HepG2 (cell line): ENCODE data around the gene CDH2. TPM values are rescaled to one million over a fixed set of nuclear protein-coding genes. Genes with fewer than 3 reads are reported as not detected.

Source experiments
- ATAC-seq: fragments of 200-7000 bp; cut with Tn5 transposase; 3 replicates; pipeline ENCODE4 v1.9.1; 2020; ENCODE audit warnings: mild to moderate bottlenecking, moderate library complexity
- BruUV-seq: library from RNA; stranded (reverse); fragments of 400-500 nt; replicated peaks from 2 replicates; lab custom pipeline; 2021; lab: Mats Ljungman, UMichigan
- CTCF ChIA-PET: fragments of 300-600 bp; formaldehyde crosslinking; extraction: SDS; loops from one replicate; lab custom pipeline; 2021; ENCODE audit warnings: low total read pairs, inconsistent platforms, low intra/inter-chr PET ratio; lab: Yijun Ruan, JAX
- POLR2A ChIA-PET: fragments of 350-600 bp; sonication (Branson Sonifier 250); formaldehyde crosslinking; loops from one replicate; lab custom pipeline; 2020; ENCODE audit warnings: antibody characterized with exemption, inconsistent platforms; lab: Yijun Ruan, JAX
- DNase-seq: peaks from one replicate; pipeline ENCODE4 v3.0.0-alpha.2; 2015; ENCODE audit warnings: low spot score
- FAIRE-seq: peaks from 3 replicates; lab custom pipeline; 2011; peaks lifted over from hg19 to GRCh38; lab: Jason Lieb, UNC
- H2AFZ ChIP-seq: one replicate; pipeline ENCODE4 v1.6.1; 2011; ENCODE audit warnings: low read length, inconsistent platforms
- H3K27ac ChIP-seq: fragments of 300-600 bp; 3 replicates; pipeline ENCODE4 v1.8.0; 2011; ENCODE audit warnings: mixed run types, mild to moderate bottlenecking, mixed read lengths, low read length, inconsistent platforms; ENCODE audit not compliant: insufficient read depth; ENCODE audit errors: extremely low read length
- H3K27me3 ChIP-seq, 2 experiments: fragments of 200-600 bp in 1 of 2; 2 replicates in 1 of 2; 3 replicates in 1 of 2; pipeline versions ENCODE4 v1.6.0 to v1.8.0; 2011; ENCODE audit warnings: low read length in 2 of 2, mild to moderate bottlenecking in 2 of 2, moderate library complexity in 2 of 2, inconsistent platforms in 1 of 2; ENCODE audit not compliant: insufficient read depth in 2 of 2, control insufficient read depth in 1 of 2
- H3K36me3 ChIP-seq, 2 experiments: fragments of 200-600 bp in 1 of 2; replicated peaks in 1 of 2; 2 replicates in 1 of 2; 3 replicates in 1 of 2; pipeline versions ENCODE4 v1.5.1 to v1.8.0; 2011; ENCODE audit warnings: low read length in 2 of 2, inconsistent platforms in 1 of 2; ENCODE audit not compliant: insufficient read depth in 2 of 2, control insufficient read depth in 1 of 2
- H3K4me1 ChIP-seq: 2 replicates; pipeline ENCODE4 v1.5.1; 2012; ENCODE audit warnings: low read length, inconsistent platforms; ENCODE audit not compliant: insufficient read depth
- H3K4me2 ChIP-seq: 2 replicates; pipeline ENCODE4 v1.6.0; 2011; ENCODE audit warnings: low read depth, low read length, inconsistent platforms
- H3K4me3 ChIP-seq, 3 experiments: fragments of 200-600 bp in 1 of 3; sonication (generic), shearing (Covaris generic) in 1 of 3; replicated peaks in 1 of 3; 2 replicates each; pipeline ENCODE4 v1.5.1; 2011 to 2016; ENCODE audit warnings: low read length in 3 of 3, inconsistent platforms in 2 of 3, low read depth in 2 of 3, mild to moderate bottlenecking in 2 of 3, control low read depth in 1 of 3, mixed read lengths in 1 of 3; ENCODE audit not compliant: insufficient read depth in 1 of 3
- H3K79me2 ChIP-seq: one replicate; pipeline ENCODE4 v1.6.1; 2011; ENCODE audit warnings: low read length, inconsistent platforms; ENCODE audit not compliant: insufficient read depth
- H3K9ac ChIP-seq: 2 replicates; pipeline ENCODE4 v1.6.0; 2011; ENCODE audit warnings: mild to moderate bottlenecking, low read depth, low read length, inconsistent platforms; ENCODE audit not compliant: insufficient read depth
- H3K9me3 ChIP-seq: 2 replicates; pipeline ENCODE4 v1.5.1; 2012; ENCODE audit warnings: mild to moderate bottlenecking, low read length
- H4K20me1 ChIP-seq: 2 replicates; pipeline ENCODE4 v1.6.0; 2011; ENCODE audit warnings: inconsistent platforms, mild to moderate bottlenecking, low read length, moderate library complexity; ENCODE audit not compliant: insufficient read depth
- ATF1 ChIP-seq: IDR thresholded peaks from 2 replicates; pipeline ENCODE4 v1.6.1; 2016; ENCODE audit warnings: mild to moderate bottlenecking, control low read depth
- GLI4 ChIP-seq: sonication (generic); formaldehyde crosslinking; IDR thresholded peaks from 2 replicates; pipeline ENCODE4 v1.5.1; 2020; ENCODE audit warnings: missing genetic modification reagents, mild to moderate bottlenecking, moderate library complexity, borderline replicate concordance
- IRX3 ChIP-seq: sonication (generic); formaldehyde crosslinking; IDR thresholded peaks from 2 replicates; pipeline ENCODE4 v1.8.1; 2023; ENCODE audit warnings: mild to moderate bottlenecking, low read depth, missing genetic modification reagents, borderline replicate concordance
- MED13 ChIP-seq: sonication (generic); formaldehyde crosslinking; IDR thresholded peaks from 2 replicates; pipeline ENCODE4 v1.5.0; 2020; ENCODE audit warnings: missing genetic modification reagents
- NR1H2 ChIP-seq: sonication (generic); formaldehyde crosslinking; IDR thresholded peaks from 2 replicates; pipeline ENCODE4 v1.8.1; 2022; ENCODE audit warnings: low read depth, missing genetic modification reagents, borderline replicate concordance
- NR2F1 ChIP-seq, 2 experiments: fragments of 450-650 bp in 1 of 2; formaldehyde crosslinking in 1 of 2; IDR thresholded peaks; 2 replicates each; pipeline versions ENCODE4 v1.5.0 to v1.6.1; 2016 to 2020; ENCODE audit warnings: mild to moderate bottlenecking in 1 of 2, missing compliant biosample characterization in 1 of 2, missing genetic modification reagents in 1 of 2, moderate library complexity in 1 of 2
- PLSCR1 ChIP-seq: sonication (generic); formaldehyde crosslinking; IDR thresholded peaks from 2 replicates; pipeline ENCODE4 v1.5.0; 2020; ENCODE audit warnings: missing genetic modification reagents, mild to moderate bottlenecking, borderline replicate concordance
- RFXAP ChIP-seq: sonication (generic); formaldehyde crosslinking; IDR thresholded peaks from 2 replicates; pipeline ENCODE4 v1.4.0; 2020; ENCODE audit warnings: missing genetic modification reagents, borderline replicate concordance
- SALL2 ChIP-seq: sonication (generic); formaldehyde crosslinking; IDR thresholded peaks from 2 replicates; pipeline ENCODE4 v1.8.1; 2023; ENCODE audit warnings: mild to moderate bottlenecking, missing genetic modification reagents, inconsistent platforms
- YEATS4 ChIP-seq: sonication (generic); formaldehyde crosslinking; IDR thresholded peaks from 2 replicates; pipeline ENCODE4 v1.4.0; 2020; ENCODE audit warnings: missing genetic modification reagents, borderline replicate concordance
- ZBTB1 ChIP-seq: sonication (generic); formaldehyde crosslinking; IDR thresholded peaks from 2 replicates; pipeline ENCODE4 v1.4.0; 2020; ENCODE audit warnings: missing genetic modification reagents, borderline replicate concordance
- ZNF30 ChIP-seq: sonication (generic); formaldehyde crosslinking; IDR thresholded peaks from 2 replicates; pipeline ENCODE4 v1.5.0; 2020; ENCODE audit warnings: mild to moderate bottlenecking, missing genetic modification reagents
- ZNF34 ChIP-seq: sonication (generic); formaldehyde crosslinking; IDR thresholded peaks from 2 replicates; pipeline ENCODE4 v1.4.0; 2020; ENCODE audit warnings: mild to moderate bottlenecking, missing genetic modification reagents, borderline replicate concordance
- ZNF513 ChIP-seq: sonication (generic); formaldehyde crosslinking; conservative IDR thresholded peaks from 2 replicates; pipeline ENCODE4 v1.5.0; 2020; ENCODE audit warnings: missing genetic modification reagents
- WGBS: methylation state at CpG from one replicate; pipeline ENCODE4 v1.1.6; 2017; ENCODE audit warnings: low lambda C conversion rate; 5-methylcytosine and 5-hydroxymethylcytosine counted together
- in situ Hi-C: cut with HindIII; loops from 2 replicates; pipeline ENCODE4 v1.10.0; 2017; ENCODE audit warnings: low pct_unique_long_range_greater_than_20kb; ENCODE audit not compliant: extremely low pct_ligation_motif_present
- intact Hi-C: fragments of 100-400 bp; cut with micrococcal nuclease; formaldehyde crosslinking; loops from one replicate; pipeline ENCODE4 v1.10.0; 2022; ENCODE audit not compliant: unreplicated experiment
- polyA plus RNA-seq, 8 experiments: library from polyadenylated mRNA; depleted of rRNA in 3 of 8; stranded (reverse) in 7 of 8; unstranded in 1 of 8; fragments of >200 nt; fragmentation: Illumina TruSeq in 4 of 8; extraction: Trizol in 4 of 8; gene quantifications; 2 replicates each; pipeline versions ENCODE4 v1.2.1 to v1.2.3, GENCODE V29; 2011 to 2016; ENCODE audit warnings: low read depth in 4 of 8, missing spikeins in 1 of 8, mixed read lengths in 1 of 8; ENCODE audit not compliant: insufficient read depth in 1 of 8
- total RNA-seq, 5 experiments: library from RNA; depleted of rRNA; stranded (reverse); fragments of >200 nt; fragmentation: Illumina TruSeq; extraction: Trizol; gene quantifications; 2 replicates each; pipeline ENCODE4 v1.2.3, GENCODE V29; 2016; ENCODE audit warnings: low read depth in 1 of 5

CDH2 gene
- total and polyA plus RNA-seq, 2 of the 13 experiments (the other 11 are each of a cell fraction or from before 2014, with no cell fraction given), result 18.6 to 36.1 TPM

DNA sequence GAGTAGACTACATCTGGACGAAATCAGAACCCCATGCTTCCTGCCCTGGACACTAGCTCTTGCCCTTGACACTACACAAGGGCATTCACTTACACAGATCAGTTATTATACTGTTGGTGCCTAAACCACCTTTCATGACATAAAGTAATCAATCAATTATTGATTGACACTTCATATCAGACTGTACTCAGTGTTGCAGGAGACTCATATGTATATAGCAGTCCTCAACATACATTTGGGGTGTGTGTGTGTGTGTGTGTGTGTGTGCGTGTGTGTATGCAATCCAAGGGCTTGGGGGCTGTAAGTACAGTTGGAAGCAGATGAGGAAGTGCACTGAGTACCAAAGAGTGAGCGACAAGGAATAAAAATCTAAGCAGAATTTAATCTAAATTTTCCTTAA lies 5.1 kb downstream of the CDH2 start:
- H3K27ac ChIP-seq, result no peak overlapping the region
- intact Hi-C loops (no loop called here), in situ Hi-C loops (no loop called here)
- peaks cover 8% of the 10 kb centered on the region for H4K20me1 ChIP-seq
- H3K4me2 ChIP-seq, result no peak overlapping the region
- H3K4me1 ChIP-seq, result peaks cover 73% of the 10 kb centered on the region
- CTCF ChIA-PET, result no interaction called here
- ATAC-seq (no peak), DNase-seq (no peak), FAIRE-seq (no peak)
- WGBS, result 88% methylated on average over 3 of the region's 3 CpGs
- POLR2A ChIA-PET, result interaction anchor here (1.2 kb wide), 1 partner anchor 43 kb away, joined by 3 read pairs; no protein-coding TSS in a partner anchor
- BruUV-seq, result no TSS peak
- no peak overlapping the region for H2AFZ ChIP-seq
- no peaks in the 10 kb centered on the region; a peak in 1 of 5 replicates for H3K27me3 ChIP-seq
- H3K4me3 ChIP-seq, result no peak overlapping the region
- H3K9me3 ChIP-seq, result no peaks in the 10 kb centered on the region
- no peaks in the 10 kb centered on the region for H3K36me3 ChIP-seq
- TF ChIP-seq YEATS4 (CRISPR knock-in tag), result no peak
- TF ChIP-seq SALL2 (CRISPR knock-in tag), result no peak
- no peak for TF ChIP-seq ZNF30 (CRISPR knock-in tag)
- no peak for TF ChIP-seq IRX3 (CRISPR knock-in tag)
- TF ChIP-seq MED13 (CRISPR knock-in tag), result no peak
- TF ChIP-seq GLI4 (CRISPR knock-in tag), result no peak
- no peak for TF ChIP-seq ZBTB1 (CRISPR knock-in tag)
- H3K79me2 ChIP-seq, result peaks cover 81% of the 10 kb centered on the region
- H3K9ac ChIP-seq, result no peak overlapping the region

DNA sequence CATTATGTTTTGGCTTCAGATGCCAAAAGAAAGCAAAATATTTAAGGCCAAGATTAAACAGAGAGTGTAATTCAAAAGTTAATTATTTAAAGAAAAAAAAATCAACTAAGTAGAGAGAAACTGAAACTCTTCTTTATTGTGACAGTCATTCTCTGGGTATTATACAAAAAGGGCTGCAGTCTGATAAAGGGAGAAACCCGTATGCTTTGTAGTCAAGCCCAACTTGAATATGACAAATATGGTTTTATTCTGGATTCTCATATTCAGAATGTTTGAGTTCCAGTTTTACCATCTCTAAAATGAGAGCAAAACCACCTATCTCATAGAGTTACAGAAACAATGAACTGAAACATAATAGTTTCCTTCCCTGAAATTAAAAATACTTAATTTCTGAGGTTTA lies 8.2 kb downstream of the CDH2 start:
- ATAC-seq, result no peak
- no peaks in the 10 kb centered on the region for H3K9me3 ChIP-seq
- H2AFZ ChIP-seq, result no peak overlapping the region
- no peaks in the 10 kb centered on the region for H3K27me3 ChIP-seq
- H3K27ac ChIP-seq, result peak overlapping the region; percentile 65
- H3K36me3 ChIP-seq, result peaks cover 0 to 2% of the 10 kb centered on the region in 2 experiments; a peak in 1 of 5 replicates
- BruUV-seq, result no TSS peak
- peak overlapping the region in 2 of 3 experiments; percentile 30 to 52; a peak in 3 of 6 replicates for H3K4me3 ChIP-seq
- H4K20me1 ChIP-seq, result no peaks in the 10 kb centered on the region; the same call in 1 of the 2 replicates
- intact Hi-C loops (no loop called here), in situ Hi-C loops (no loop called here)
- WGBS, result 39% methylated on average over 1 of the region's 1 CpG
- FAIRE-seq, result no peak
- H3K4me1 ChIP-seq, result peaks cover 88% of the 10 kb centered on the region
- CTCF ChIA-PET, result no interaction called here
- H3K9ac ChIP-seq, result 0 out of 2 replicates have a peak overlapping the region, but pooled peaks have one; percentile 11
- peak overlapping the region; percentile 55 for H3K4me2 ChIP-seq
- DNase-seq, result no peak
- POLR2A ChIA-PET, result no interaction called here
- TF ChIP-seq PLSCR1 (CRISPR knock-in tag) (no peak), NR2F1 (CRISPR knock-in tag; IDR thresholded peaks at IDR 0.05) (no peak), RFXAP (no peak), ATF1 (CRISPR knock-in tag) (no peak), ZNF34 (CRISPR knock-in tag) (no peak), NR1H2 (no peak), ZNF513 (no peak)
- H3K79me2 ChIP-seq, result peaks cover 88% of the 10 kb centered on the region
